HG02840 (cell line): ENCODE results near the gene BAHCC1.

Experiments used
- ATAC-seq: cut with Tn5 transposase; IDR thresholded peaks from one replicate; pipeline ENCODE4 v1.9.1; 2021; ENCODE audit warnings: mild to moderate bottlenecking, moderate library complexity, moderate number of reproducible peaks; ENCODE audit not compliant: unreplicated experiment, low FRiP score

BAHCC1 gene

GRCh38 chr17:81487487-81488275, 92.4 kb downstream of the BAHCC1 start:
- ATAC-seq, result peak; percentile 52

- ATAC-seq, result peak; percentile 16
These were observed 93.1 kb downstream of the BAHCC1 start for GRCh38 chr17:81488276-81488860.

GRCh38 chr17:81489012-81489997, 94.0 kb downstream of the BAHCC1 start:
- no peak for ATAC-seq

GRCh38 chr17:81489998-81490992, 95.0 kb downstream of the BAHCC1 start:
- ATAC-seq, result no peak

- ATAC-seq, result no peak
These were observed 95.9 kb downstream of the BAHCC1 start for GRCh38 chr17:81491181-81491581.

- no peak for ATAC-seq
These were observed 96.5 kb downstream of the BAHCC1 start for GRCh38 chr17:81491761-81492160.

- no peak for ATAC-seq
These were observed 96.9 kb downstream of the BAHCC1 start for GRCh38 chr17:81492202-81492601.

GRCh38 chr17:81492706-81493105, 97.4 kb downstream of the BAHCC1 start:
- no peak for ATAC-seq

GRCh38 chr17:81493198-81494038, 98.2 kb downstream of the BAHCC1 start:
- no peak for ATAC-seq

GRCh38 chr17:81494626-81495377, 99.5 kb downstream of the BAHCC1 start:
- ATAC-seq, result no peak

GRCh38 chr17:81498953-81499600, 103.8 kb downstream of the BAHCC1 start:
- no peak for ATAC-seq

- no peak for ATAC-seq
These were observed 104.3 kb downstream of the BAHCC1 start for GRCh38 chr17:81499601-81499970.

GRCh38 chr17:81500047-81500446, 104.8 kb downstream of the BAHCC1 start:
- ATAC-seq, result no peak

GRCh38 chr17:81502471-81503017, 107.3 kb downstream of the BAHCC1 start:
- ATAC-seq, result no peak

GRCh38 chr17:81503619-81504018, 108.4 kb downstream of the BAHCC1 start:
- ATAC-seq, result no peak

GRCh38 chr17:81508639-81509206, 113.5 kb downstream of the BAHCC1 start:
- no peak for ATAC-seq
